Measurements from ENCODE around the gene SPOCK1.

GRCh38 chr5:137191179-137191578 is 307.9 kb downstream of the SPOCK1 start:
- TF ChIP-seq CTCF (IDR thresholded peaks at IDR 0.05) (no peak), EP300 (IDR thresholded peaks at IDR 0.05; ENCODE audit: low read depth) (no peak), POLR2A (IDR thresholded peaks at IDR 0.05) (no peak), POLR2AphosphoS5 (IDR thresholded peaks at IDR 0.05) (no peak)

All from transverse colon (tissue), 4 donors.